ENCODE measurements around the gene FAM124B. TPM values are rescaled to one million over a fixed set of nuclear protein-coding genes. Genes with fewer than 3 reads are reported as not detected.

Gene FAM124B
- total and polyA plus RNA-seq, 2 of the 8 experiments (the other 6 are each of a cell fraction or from before 2014, with no cell fraction given), result 2.1 to 2.6 TPM

DNA sequence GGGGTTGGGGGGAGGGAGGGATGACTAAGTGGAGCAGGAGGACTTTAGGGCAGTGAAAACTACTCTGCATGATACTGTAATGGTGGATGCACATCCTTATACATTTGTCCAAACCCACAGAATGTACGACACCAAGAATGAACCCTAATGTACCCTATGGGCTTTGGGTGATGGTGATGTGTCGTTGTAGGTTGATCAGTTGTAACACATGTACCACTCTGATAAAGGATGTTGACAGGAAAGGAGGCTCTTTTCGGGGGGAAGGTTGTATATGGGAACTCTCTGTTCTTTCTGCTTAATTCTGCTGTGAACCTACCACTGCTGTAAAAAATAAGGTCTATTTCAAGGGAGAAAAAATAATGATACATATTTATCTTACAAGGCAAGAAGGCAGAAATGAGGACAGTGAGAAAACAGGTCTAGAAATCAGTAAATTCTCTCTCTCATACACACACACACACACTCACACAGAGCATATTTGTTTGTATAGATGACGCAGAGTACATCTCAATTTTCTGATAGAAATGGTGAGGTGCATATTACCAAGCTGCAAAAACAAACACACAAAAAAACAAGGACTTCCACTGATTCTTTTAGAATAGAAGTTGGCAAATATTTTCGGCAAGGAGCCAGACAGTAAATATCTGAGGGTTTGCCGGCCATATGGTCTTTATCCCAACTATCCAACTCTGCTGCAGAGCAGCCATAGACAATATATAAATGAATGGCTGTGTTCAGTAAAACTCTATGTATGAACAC, 20.2 kb downstream of the FAM124B start:
- Histone ChIP-seq H3K4me2 (ENCODE audit: insufficient read depth in 1 of 2, low read depth in 2 of 2, low read length in 2 of 2) (no peak overlapping the region), H4K5ac (ENCODE audit: insufficient read length, low read depth, low read length) (no peak overlapping the region), H2BK15ac (ENCODE audit: low read length) (no peak overlapping the region), H2BK12ac (ENCODE audit: low read depth, low read length) (no peak overlapping the region), H3K56ac (replicated peaks; ENCODE audit: insufficient read length, low read depth, low read length) (no peak overlapping the region), H3K23ac (ENCODE audit: insufficient read length) (no peak overlapping the region), H3K14ac (ENCODE audit: insufficient read length) (no peak overlapping the region), H2BK5ac (ENCODE audit: low read depth, low read length) (no peak overlapping the region), H2AFZ (ENCODE audit: low read length) (no peak overlapping the region), H3K18ac (ENCODE audit: extremely low read depth, low read length) (no peak overlapping the region), H2BK20ac (ENCODE audit: low read length) (no peak overlapping the region), H4K20me1 (replicated peaks in 1 of 2; ENCODE audit: control insufficient read depth in 1 of 2, insufficient read depth in 2 of 2, low read length in 2 of 2) (no peaks in the 10 kb centered on the region), H3K79me2 (ENCODE audit: control insufficient read depth in 1 of 2, insufficient read depth in 2 of 2, low read length in 2 of 2) (no peaks in the 10 kb centered on the region), H3K27ac (ENCODE audit: low read depth, low read length) (no peak overlapping the region), H3K36me3 (ENCODE audit: control insufficient read depth in 2 of 4, insufficient read depth in 4 of 4, low read length in 3 of 4) (no peaks in the 10 kb centered on the region), H3K23me2 (ENCODE audit: low read depth, low read length) (no peaks in the 10 kb centered on the region), H3K79me1 (ENCODE audit: low read depth, low read length) (no peaks in the 10 kb centered on the region), H3K27me3 (replicated peaks in 1 of 4; ENCODE audit: control insufficient read depth in 3 of 4, extremely low read depth in 1 of 4, insufficient read depth in 3 of 4, low read length in 3 of 4) (no peaks in the 10 kb centered on the region), H3K4ac (replicated peaks; ENCODE audit: insufficient read length, low read depth, low read length) (no peak overlapping the region), H3K9ac (replicated peaks in 1 of 4; ENCODE audit: extremely low read depth in 1 of 4, low read depth in 3 of 4, low read length in 3 of 4) (no peak overlapping the region), H4K91ac (replicated peaks; ENCODE audit: insufficient read length, low read length) (no peak overlapping the region), H3K9me3 (ENCODE audit: insufficient read depth in 2 of 2, low read depth in 1 of 2, low read length in 1 of 2) (no peaks in the 10 kb centered on the region), H2BK120ac (replicated peaks; ENCODE audit: low read depth, low read length) (no peak overlapping the region), H4K8ac (ENCODE audit: extremely low read depth, insufficient read depth, low read length) (no peak overlapping the region), H3K4me3 (ENCODE audit: extremely low read depth in 1 of 4, insufficient read depth in 2 of 4, low read depth in 3 of 4, low read length in 4 of 4) (no peak overlapping the region), H2AK5ac (ENCODE audit: low read depth, low read length) (no peak overlapping the region), H3K4me1 (replicated peaks in 1 of 4; ENCODE audit: control insufficient read depth in 3 of 4, insufficient read depth in 4 of 4, low read length in 3 of 4) (no peaks in the 10 kb centered on the region)
- DNase-seq (ENCODE audit: low read depth in 1 of 2, low spot score in 2 of 2) (no peak), FAIRE-seq (no peak)
- ChIA-PET POLR2A (ENCODE audit: partially characterized antibody) (no interaction called here), CTCF (ENCODE audit: partially characterized antibody) (no interaction called here)
- WGBS, 2 experiments (ENCODE audit: extremely low coverage in 1 of 2, insufficient coverage in 1 of 2, insufficient read length in 1 of 2, insufficient replicate concordance in 2 of 2, low coverage in 1 of 2, low lambda C conversion rate in 2 of 2, missing lambda C conversion rate in 1 of 2), result 93% methylated on average over 6 of the region's 6 CpGs; no CpG with 5 or more reads in 1 of the 2 experiments
- TF ChIP-seq RXRA (IDR thresholded peaks at IDR 0.05; ENCODE audit: insufficient read depth, low read depth, low read length) (no peak), EGR1 (IDR thresholded peaks at IDR 0.05; ENCODE audit: borderline replicate concordance, low read depth, low read length) (no peak), GTF2F1 (IDR thresholded peaks at IDR 0.05; ENCODE audit: borderline replicate concordance, low read depth, low read length) (no peak), TCF12 (IDR thresholded peaks at IDR 0.05; ENCODE audit: low read depth, low read length) (no peak), SRF (IDR thresholded peaks at IDR 0.05; ENCODE audit: low read depth, low read length) (no peak), MAFK (IDR thresholded peaks at IDR 0.05; ENCODE audit: low read depth, low read length) (no peak), CTBP2 (IDR thresholded peaks at IDR 0.05; ENCODE audit: borderline replicate concordance, insufficient read depth, insufficient read length, low read length) (no peak), SIN3A (conservative IDR thresholded peaks at IDR 0.05 in 1 of 2, IDR thresholded peaks at IDR 0.05 in 1 of 2; ENCODE audit: low read depth in 1 of 2, low read length in 2 of 2) (no peak), BRCA1 (IDR thresholded peaks at IDR 0.05; ENCODE audit: low read depth, low read length) (no peak), BCL11A (IDR thresholded peaks at IDR 0.05; ENCODE audit: low read depth in 2 of 2, low read length in 2 of 2) (no peak), CHD2 (IDR thresholded peaks at IDR 0.05; ENCODE audit: low read length) (no peak), CBX8 (IDR thresholded peaks at IDR 0.05; ENCODE audit: borderline replicate concordance, low read depth, low read length) (no peak)
- TF ChIP-seq, protein P1, sequence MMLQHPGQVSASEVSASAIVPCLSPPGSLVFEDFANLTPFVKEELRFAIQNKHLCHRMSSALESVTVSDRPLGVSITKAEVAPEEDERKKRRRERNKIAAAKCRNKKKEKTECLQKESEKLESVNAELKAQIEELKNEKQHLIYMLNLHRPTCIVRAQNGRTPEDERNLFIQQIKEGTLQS (IDR thresholded peaks at IDR 0.05; ENCODE audit: insufficient read depth, low read depth, low read length), result no peak

All from H1 (cell line).